HG02981 (cell line): ENCODE results near the gene TMC3.
"Not testable (repeated sequence)": the region's sequence is repeated elsewhere in the genome, so short reads cannot be mapped to it uniquely, and the experiment has no call there.

ENCODE experiments used
- ATAC-seq: cut with Tn5 transposase; IDR thresholded peaks from one replicate; pipeline ENCODE4 v1.9.1; 2021; ENCODE audit warnings: mild to moderate bottlenecking, moderate library complexity; ENCODE audit not compliant: unreplicated experiment

Gene TMC3

GRCh38 chr15:81348691-81349090 is 25.3 kb downstream of the TMC3 start:
- ATAC-seq = not testable (repeated sequence)

GRCh38 chr15:81347910-81348309 is 26.1 kb downstream of the TMC3 start:
- no peak for ATAC-seq

GRCh38 chr15:81346611-81347010 is 27.4 kb downstream of the TMC3 start:
- ATAC-seq = no peak

GRCh38 chr15:81343371-81343770 is 30.6 kb downstream of the TMC3 start:
- ATAC-seq = no peak

- no peak for ATAC-seq
Measured at GRCh38 chr15:81341351-81341750, 32.7 kb downstream of the TMC3 start.

GRCh38 chr15:81339851-81340250 is 34.2 kb downstream of the TMC3 start:
- no peak for ATAC-seq

GRCh38 chr15:81339321-81339720 is 34.7 kb downstream of the TMC3 start:
- ATAC-seq = no peak

- no peak for ATAC-seq
Measured at GRCh38 chr15:81338170-81339007, 35.6 kb downstream of the TMC3 start.

GRCh38 chr15:81337713-81338157 is 36.3 kb downstream of the TMC3 start:
- ATAC-seq = no peak

GRCh38 chr15:81337241-81337640 is 36.8 kb downstream of the TMC3 start:
- ATAC-seq = no peak

- ATAC-seq = no peak
Measured at GRCh38 chr15:81336568-81336967, 37.4 kb downstream of the TMC3 start.

- no peak for ATAC-seq
Measured at GRCh38 chr15:81335631-81336030, 38.4 kb downstream of the TMC3 start.

- no peak for ATAC-seq
Measured at GRCh38 chr15:81334768-81335435, 39.1 kb downstream of the TMC3 start.

GRCh38 chr15:81333363-81333762 is 40.6 kb downstream of the TMC3 start:
- ATAC-seq = no peak

- no peak for ATAC-seq
Measured at GRCh38 chr15:81332326-81332725, 41.7 kb downstream of the TMC3 start.

- no peak for ATAC-seq
Measured at GRCh38 chr15:81331600-81331999, 42.4 kb downstream of the TMC3 start.

- ATAC-seq = not testable (repeated sequence)
Measured at GRCh38 chr15:81331141-81331540, 42.9 kb downstream of the TMC3 start.

GRCh38 chr15:81330366-81331090 is 43.5 kb downstream of the TMC3 start:
- ATAC-seq = no peak

GRCh38 chr15:81329446-81329845 is 44.6 kb downstream of the TMC3 start:
- no peak for ATAC-seq

GRCh38 chr15:81327516-81327915 is 46.5 kb downstream of the TMC3 start:
- no peak for ATAC-seq

- ATAC-seq = no peak
Measured at GRCh38 chr15:81326466-81327212, 47.4 kb downstream of the TMC3 start.
